Measurements from ENCODE around the gene KRTAP20-4. TPM values are rescaled to one million over a fixed set of nuclear protein-coding genes. Genes with fewer than 3 reads are reported as not detected.

Gene KRTAP20-4
- polyA plus RNA-seq (ENCODE audit: insufficient read length in 10 of 10), result not detected
- long read RNA-seq, donor 1, result 0 reads
- long read RNA-seq, donor 2, result 0 reads
- long read RNA-seq, donor 3, result 0 reads
- long read RNA-seq, donor 4, result 0 reads
- long read RNA-seq, donor 5, result 0 reads
- long read RNA-seq, donor 6, result 0 reads
- long read RNA-seq, donor 7, result 0 reads
- long read RNA-seq, donor 8, result 0 reads
- long read RNA-seq, donor 9, result 0 reads

DNA sequence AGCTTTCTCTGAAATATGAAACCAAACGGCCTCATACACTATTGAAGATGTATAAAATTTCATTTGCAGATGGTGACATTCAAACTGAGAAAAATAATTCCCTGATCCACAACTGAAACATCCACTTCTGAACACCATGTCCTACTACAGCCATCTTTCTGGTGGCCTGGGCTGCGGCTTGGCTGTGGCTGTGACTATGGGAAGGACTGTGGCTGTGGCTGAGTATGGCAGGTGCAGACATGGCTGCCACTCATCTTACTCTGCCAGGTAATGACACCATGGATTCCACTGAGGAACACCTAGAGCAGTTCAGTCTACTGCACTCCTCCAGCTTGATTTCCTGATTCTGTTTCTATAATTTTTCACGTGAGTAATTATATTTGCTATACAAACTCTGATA lies at the start of gene KRTAP20-4:
Gene KRTAP20-4, plus strand, starts transcription at position 106 of the 400 bp plus-strand sequence.
- DNase-seq, result no peak

DNA sequence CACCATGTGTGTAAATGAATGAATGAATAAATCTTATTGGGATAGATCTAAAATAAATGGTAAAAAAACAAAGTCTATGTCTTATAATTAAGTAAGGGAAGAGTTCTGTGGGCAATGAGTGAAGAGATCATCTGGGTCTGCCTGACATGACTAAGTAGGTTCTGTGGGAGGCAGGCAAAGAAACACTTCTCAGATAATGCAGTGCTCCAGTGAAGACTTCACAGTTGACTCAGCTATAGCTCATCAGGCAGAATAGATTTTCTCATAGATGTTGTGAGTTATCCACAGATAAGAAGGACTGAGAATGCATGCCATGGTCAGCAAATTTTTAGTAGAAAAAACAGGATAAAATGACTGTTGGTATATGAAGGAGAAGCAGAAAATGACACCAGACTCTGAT lies 42.7 kb upstream of the KRTAP20-4 start:
- DNase-seq, result no peak

DNA sequence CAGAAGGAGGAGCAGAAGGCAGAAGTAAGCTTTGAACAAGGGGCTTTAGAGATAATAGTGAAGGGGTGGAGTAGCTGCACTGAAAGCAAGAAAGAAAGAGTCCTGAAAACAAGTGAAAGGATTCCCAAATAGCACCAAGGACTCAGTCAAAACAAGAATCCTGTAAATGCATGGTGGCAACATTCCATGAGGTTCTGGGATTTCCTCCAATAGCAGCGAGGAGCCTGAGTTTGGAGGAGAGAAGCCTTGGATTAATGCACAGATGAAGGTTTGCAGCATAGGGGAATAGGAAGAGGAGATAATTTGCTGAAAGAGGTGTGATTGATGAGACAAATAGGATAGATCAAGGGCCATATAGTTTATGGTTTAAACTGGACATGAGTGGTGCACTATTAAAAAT lies 41.1 kb upstream of the KRTAP20-4 start:
- peak; percentile 6 to 48 (median 42) for DNase-seq

DNA sequence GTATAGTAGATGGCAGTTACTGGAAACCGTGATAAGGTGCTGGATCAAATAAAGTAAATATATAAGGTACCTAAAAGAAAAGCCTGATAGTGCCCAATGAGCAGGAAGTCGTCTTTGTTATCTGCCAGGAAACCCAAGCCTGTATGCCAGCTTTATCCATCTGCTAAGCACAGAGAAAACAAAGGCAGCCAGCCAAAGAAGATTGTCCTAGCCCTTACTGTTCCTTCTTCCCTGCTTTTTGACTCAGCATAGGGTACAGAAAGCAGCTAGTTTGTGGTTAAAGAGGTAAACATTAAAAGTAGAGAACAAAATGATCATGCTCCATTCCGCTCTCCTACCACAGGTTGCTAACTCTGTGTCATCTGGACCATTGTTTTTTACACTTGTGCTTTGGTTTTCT lies 40.3 kb upstream of the KRTAP20-4 start:
- DNase-seq, result no peak

DNA sequence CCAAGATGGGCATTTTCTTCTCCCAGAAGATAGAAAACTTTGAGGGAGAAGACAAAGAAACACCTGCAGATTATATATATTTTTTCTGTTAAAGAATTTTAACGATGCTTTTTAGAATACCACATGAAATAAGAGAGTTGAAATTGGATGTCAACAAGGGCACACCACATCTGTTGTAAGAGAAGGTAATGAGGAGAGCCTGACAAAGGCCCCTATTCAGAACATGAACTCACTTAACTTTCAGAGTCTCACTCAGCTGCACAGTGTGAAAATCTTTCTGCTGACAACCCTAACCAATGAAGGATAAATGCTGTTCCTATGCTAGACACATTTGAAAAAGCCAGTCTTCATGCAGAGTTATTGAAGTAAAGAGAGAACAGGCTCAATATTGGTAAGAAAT lies 37.6 kb upstream of the KRTAP20-4 start:
- DNase-seq, result no peak

DNA sequence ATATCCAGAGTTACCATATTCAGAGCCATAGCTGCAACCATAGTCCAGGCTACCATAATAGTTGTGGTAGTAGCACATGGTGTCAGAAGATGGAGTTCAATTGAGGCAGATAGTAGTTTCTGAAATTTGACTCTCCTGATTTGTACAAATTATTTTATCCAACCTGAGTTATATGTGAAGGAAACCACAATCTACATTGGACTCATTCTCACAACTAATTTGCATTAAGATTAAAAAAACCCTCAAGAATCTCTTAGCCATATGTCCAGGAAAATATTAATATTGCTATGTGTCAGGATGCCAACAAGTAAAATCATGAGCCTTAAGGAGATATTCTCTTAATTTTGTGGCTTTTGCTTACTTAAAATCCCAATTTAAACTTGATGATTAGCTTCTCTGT lies 30.1 kb upstream of the KRTAP20-4 start, which contains the start of gene KRTAP22-2:
Gene KRTAP22-2, minus strand, starts transcription at position 101 of the 400 bp plus-strand sequence.
- no peak for DNase-seq

DNA sequence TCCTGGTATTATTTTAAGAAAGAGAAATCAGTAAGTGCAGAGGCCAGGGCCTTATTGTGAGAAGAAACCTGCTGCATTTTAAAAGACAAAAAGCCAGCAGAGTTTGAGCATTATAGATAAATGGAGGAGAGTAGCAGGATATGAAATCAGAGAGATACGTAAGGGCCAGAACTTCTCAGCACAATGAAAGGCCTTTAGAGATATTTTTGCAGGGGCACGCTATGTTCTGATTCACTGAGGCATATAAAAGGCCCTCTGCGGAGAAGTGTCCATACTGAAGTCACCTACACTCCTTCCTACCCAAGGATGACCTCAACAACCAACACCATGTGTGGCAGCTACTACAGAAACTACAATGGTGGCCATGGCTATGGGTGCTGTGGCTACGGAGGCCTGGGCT lies 28.3 kb upstream of the KRTAP20-4 start, which contains the start of gene KRTAP6-3:
Gene KRTAP6-3, plus strand, starts transcription at position 301 of the 400 bp plus-strand sequence. Its CDS starts 6 bp downstream, at position 307.
- no peak for DNase-seq

DNA sequence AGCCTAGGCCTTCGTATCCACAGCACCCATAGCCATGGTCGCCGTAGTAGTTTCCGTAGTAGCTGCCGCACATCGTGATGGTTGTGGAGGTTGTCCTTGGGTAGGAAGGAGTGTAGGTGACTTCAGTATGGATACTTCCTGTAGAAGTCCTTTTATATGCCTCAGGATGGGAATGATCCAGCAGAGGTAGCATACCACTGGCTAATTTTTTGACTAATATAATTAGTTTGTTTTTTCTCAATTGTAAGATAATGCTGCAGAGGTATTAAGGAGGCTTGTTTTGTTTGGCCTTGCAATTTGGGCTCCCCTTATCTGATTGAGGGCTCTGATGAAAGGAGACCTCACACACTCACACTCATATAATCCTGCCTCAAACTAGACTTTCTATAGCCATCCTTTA lies 21.6 kb upstream of the KRTAP20-4 start, which contains the start of gene KRTAP6-2:
Gene KRTAP6-2, minus strand, starts transcription at position 101 of the 400 bp plus-strand sequence. Its CDS starts 28 bp downstream, at position 73.
- no peak for DNase-seq

DNA sequence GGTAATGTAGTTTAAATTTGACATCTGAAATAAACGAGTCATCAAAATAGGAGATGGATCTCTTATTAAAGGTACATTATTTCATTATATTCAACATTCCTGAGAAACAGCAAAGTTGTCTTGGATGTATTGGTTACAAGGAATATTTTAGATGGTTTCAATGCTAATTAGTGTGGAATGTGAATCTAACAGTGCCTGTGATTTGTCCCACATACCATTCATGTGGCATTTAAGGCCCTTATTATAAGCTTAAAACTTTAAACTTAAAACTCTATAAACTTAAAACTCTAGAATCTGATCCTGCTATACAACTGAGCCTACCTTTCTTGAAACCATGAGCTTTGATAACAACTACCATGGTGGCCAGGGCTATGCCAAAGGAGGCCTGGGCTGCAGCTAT lies 19.6 kb upstream of the KRTAP20-4 start, which contains the start of gene KRTAP22-1:
Gene KRTAP22-1, plus strand, starts transcription at position 301 of the 400 bp plus-strand sequence.
- DNase-seq, result no peak

DNA sequence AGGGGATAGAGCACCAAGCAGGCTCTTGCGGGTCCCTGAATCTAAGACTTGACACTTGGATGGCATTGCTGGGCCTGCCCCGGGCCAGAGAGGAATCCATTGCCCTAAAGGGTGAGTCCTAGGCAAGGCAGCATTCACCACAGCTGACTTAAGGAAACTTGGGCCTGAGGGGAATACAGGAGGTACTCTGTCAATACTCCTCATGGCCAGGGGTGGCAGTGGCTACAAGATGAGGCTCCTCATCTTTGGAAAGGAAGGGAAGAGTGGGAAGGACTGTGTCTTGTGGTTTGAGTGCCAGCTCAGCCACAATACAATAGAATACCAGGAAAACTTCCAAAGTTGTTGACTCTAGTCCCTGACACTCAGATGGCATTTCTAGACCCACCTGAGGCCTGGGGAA lies 14.5 kb upstream of the KRTAP20-4 start:
- DNase-seq, result no peak

DNA sequence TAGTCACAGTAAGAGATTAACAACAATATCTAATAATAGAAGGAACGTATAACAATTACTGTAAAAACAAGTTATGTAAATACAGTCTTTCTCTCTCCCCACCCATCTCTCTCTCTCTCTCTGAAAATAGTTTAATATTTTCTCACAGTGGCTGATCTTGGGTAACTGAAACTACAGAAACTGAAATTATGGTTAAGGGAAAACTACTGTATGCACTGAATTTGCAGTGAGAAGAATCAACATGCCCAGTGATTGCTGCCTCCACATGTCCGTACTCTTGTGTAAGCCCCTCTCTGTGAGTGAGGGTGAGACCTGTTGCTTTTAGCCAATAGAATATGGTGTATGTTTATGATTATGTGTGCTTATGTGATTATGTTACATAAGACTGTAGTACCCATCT lies 8.3 kb upstream of the KRTAP20-4 start:
- no peak for DNase-seq

DNA sequence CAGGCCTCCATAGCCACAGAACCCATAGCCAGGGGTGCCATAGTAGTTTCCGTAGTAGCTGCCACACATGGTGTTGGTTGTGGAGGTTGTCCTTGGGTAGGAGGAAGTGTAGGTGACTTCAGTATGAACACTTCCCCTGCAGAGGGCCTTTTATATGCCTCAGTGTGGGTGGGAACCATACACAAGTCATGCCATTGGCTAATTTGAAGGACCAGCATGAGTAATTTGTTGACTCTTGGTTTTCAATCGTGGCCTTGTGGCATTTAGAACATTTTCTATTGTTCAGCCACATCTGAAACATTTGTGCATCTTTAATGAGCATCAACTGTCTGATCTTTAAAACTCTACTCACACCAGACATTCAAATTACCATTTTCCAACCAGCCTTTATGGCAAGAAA lies 6.6 kb upstream of the KRTAP20-4 start, which contains the start of gene KRTAP6-1:
Gene KRTAP6-1, minus strand, starts transcription at position 95 of the 400 bp plus-strand sequence. Its CDS starts 26 bp downstream, at position 69.
- no peak for DNase-seq

DNA sequence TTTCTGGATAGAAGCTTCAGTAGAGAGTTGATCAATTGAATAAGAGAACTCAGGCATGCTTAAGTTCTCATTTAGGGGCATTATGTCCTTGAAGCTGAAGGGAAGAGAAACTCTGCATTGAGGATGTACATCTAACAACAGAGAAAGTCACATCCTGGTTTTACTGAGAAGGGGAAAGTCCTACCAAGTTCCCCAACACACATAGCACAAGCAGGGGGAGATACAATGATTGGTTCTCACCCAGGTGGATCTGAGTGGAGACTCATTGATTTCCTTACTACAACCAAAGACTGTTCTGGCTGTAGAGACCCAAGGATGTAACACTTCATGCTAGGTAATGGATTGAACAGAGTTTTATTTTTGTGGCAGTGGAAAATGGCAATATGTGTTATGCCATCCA lies 5.2 kb upstream of the KRTAP20-4 start:
- no peak for DNase-seq

DNA sequence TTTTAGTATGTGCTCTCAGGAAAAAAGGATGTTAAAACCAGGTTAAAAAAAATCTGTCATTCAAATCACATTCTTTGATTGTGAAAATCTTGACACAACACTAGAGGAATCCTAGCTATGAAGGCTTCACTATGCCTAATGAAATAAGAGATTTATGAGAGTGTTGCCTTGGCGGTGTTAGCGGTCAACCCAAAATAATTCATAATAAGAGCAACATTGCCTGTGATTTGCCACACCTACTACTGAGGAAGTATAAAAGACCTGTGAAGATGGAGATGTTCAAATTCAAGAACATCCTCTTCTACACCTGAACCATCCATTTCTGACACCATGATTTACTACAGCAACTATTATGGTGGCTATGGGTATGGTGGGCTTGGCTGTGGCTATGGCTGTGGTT lies 4.3 kb upstream of the KRTAP20-4 start, which contains the start of gene KRTAP20-1:
Gene KRTAP20-1, plus strand, starts transcription at position 301 of the 400 bp plus-strand sequence. Its CDS starts 30 bp downstream, at position 331.
- no peak for DNase-seq

DNA sequence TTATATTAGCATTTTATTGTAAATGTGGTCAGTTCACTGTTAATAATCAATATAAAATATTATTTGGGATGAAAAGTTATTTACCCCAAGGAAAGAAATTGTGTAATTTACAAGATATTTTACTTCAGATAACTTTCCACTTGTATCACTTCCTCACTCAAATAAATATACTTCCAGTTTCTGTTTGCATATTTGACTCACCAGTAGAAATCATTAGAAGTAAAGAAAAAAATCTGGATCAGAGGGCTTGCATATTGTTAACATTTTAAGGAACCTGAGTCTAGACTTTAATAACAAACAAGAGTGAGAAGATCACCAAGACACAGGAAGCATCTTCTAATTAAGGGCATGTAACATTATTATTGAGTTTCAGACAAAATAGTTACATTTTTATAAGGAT lies 347 bp upstream of the KRTAP20-4 start:
- DNase-seq, result no peak

DNA sequence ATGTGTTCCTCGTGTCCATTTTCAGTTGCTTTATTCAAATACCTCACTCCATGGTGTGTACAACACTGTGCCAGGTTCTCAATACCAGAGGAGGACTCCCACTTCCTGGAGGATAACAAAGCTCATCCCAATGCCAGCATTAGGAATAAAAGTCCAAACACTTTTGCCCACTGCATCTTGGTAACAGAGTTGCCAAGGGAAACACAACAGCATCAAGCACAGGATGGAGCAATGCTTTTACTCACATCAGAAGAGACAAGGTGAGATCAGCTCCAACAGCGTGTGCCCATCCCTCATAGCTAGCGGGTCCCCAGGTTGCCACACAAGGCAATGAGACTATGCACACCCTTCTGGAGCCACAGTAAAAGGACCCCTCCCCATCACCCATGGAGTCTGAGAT lies 2.9 kb downstream of the KRTAP20-4 start:
- no peak for DNase-seq

DNA sequence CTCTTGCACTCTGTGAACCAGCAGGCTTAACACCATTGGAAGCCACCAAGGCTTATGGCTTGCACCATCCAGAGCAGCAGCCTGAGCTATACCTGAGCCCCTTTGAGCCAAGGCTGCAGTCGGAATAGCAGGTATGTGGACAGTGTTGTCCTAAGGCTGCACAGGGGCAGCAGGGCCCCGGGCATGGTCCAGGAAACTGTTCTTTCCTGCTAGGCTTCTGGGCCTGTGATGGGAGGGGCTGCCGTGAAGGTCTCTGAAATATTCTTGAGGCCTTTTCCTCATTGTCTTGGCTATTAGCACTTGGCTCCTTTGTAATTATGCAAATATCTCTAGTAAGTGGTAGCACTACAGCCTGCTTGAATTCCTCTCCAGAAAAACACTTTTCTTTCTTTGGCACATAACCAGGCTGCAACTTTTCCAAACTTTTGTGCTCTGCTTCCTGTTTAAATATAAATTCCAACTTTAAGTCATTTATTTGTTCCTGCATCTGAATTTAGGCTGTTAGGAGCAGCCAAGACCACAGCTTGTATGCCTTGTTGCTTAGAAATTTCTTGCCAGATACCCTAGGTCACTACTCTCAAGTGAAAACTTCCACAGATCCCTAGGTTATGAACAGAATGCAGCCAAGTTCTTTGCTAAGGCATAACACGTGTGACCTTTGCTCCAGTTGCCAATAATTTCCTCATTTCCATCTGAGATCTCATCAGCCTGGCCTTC lies 5.2 kb downstream of the KRTAP20-4 start:
- peak in 2 of 3 donors; percentile 16 to 37 for DNase-seq

DNA sequence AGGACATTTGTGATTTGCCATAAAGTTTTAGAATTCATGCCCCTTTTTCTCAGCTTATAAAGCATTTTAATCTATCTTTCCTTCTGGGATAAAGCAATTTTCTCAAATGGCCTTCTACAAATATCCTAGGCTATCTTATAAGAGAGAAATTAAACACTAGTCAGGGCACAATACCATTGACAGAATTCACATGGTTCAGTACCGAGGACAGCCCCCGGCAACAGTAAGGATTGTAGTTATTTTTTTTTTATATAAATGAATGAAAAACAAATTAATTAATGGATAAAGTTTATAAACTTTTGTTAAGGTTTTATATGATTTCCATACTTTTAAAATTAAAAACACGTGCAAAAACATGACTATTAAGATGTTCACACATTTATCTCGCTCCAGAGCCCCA lies 7.7 kb downstream of the KRTAP20-4 start:
- DNase-seq, result no peak

DNA sequence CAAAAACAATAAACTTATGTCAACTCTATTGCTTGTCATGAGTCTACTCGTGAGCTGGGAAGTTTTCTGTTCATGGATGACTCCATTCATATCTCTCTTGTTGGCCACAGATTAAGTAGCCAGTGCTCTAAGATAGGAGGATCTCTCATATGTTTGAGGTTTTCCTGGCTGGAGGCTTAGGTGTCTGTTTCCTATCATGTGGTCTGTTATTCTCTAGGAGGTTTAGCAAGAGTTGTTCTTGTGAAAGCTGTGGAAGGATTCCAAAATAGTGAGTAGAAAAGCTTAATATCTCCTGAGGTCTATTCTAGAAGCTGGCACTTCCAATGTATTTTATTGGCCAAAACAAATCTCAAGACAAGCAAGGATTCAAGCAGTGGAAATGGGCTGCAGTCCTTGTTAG lies 8.8 kb downstream of the KRTAP20-4 start:
- peak in 1 of 3 donors; percentile 3 for DNase-seq

DNA sequence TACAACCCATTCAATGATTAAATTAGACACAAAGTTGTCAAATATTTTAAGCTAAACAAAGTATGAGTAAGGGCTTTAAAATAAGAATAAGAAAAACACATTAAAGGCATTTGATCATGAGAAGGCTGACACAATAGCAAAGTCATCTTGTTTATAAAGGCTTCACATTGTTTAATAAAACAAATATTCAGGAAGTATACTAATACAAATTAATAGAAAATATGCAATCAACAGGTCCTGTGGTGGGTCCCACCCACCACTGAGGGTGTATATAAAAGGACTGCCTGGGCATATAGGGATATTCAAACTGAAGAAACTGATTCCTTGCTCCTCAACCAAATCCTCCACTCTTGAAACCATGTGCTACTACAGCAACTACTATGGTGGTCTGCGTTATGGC lies 14.5 kb downstream of the KRTAP20-4 start, which contains the start of gene KRTAP20-2:
Gene KRTAP20-2, plus strand, starts transcription at position 301 of the 400 bp plus-strand sequence. Its CDS starts 58 bp downstream, at position 359.
- no peak for DNase-seq

DNA sequence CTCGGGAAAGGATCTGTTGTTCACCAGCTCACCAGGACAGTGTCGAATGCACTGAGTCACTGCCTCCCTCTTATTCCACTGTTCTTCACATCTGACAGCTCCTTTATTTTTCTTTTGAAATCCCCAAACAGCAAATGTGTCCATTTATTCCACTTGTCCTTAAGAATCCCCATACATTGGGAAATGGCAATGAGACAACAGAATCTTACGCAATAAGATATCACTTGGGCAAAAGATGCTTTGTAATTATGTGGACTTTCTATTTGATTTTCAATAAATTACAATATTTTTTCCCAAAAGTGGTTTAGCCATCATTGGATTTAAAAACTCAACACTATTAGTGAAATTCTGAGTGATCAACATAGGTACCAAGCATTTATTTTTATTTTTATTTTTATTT lies 18.3 kb downstream of the KRTAP20-4 start:
- no peak for DNase-seq

DNA sequence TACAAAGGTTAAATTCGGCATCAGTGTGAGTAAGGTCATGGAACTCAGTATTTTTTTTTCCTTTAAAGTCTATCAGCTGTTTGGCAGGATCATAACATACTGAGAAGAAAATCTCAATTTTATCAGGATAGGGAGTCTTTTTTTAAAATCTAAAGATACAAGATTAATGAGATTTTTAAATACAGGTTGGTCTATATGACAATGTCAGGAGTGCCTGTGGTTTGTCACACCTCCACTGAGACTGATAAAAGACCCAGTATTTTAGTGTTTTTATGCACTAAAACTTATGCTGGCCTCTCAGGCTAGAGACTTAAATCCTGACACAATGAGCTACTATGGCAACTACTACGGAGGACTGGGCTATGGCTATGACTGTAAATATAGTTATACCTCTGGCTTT lies 22.1 kb downstream of the KRTAP20-4 start, which contains the start of gene KRTAP20-3:
Gene KRTAP20-3, plus strand, starts transcription at position 301 of the 400 bp plus-strand sequence.
- no peak for DNase-seq

Measured in muscle of back (tissue), 13 donors.